Suprapubic skin (tissue), 4 donors: ENCODE data around the gene PUS7.

ENCODE experiments used
- CTCF ChIP-seq, 2 donors: fragments of 200-600 bp in 1 of 2; fragments of 450-650 bp in 1 of 2; sonication (generic) in 1 of 2; IDR thresholded peaks; one replicate each; pipeline ENCODE4 v1.5.1; 2016 to 2019; ENCODE audit warnings: antibody characterized with exemption in 2 of 2, mild to moderate bottlenecking in 1 of 2, moderate library complexity in 1 of 2
- EP300 ChIP-seq: sonication (generic); formaldehyde crosslinking; IDR thresholded peaks from one replicate; pipeline ENCODE4 v1.6.1; 2017; ENCODE audit warnings: antibody characterized with exemption
- POLR2A ChIP-seq, 2 donors: fragments of 450-650 bp; IDR thresholded peaks; one replicate each; pipeline ENCODE4 v1.6.1; 2017; ENCODE audit warnings: antibody characterized with exemption in 2 of 2, mild to moderate bottlenecking in 2 of 2, moderate library complexity in 2 of 2
- POLR2AphosphoS5 ChIP-seq, 3 donors: sonication (generic); formaldehyde crosslinking; IDR thresholded peaks; one replicate each; pipeline ENCODE4 v1.6.1; 2017; ENCODE audit warnings: antibody characterized with exemption in 3 of 3

GRCh38 chr7:105489409-105489808 is 32.7 kb downstream of the PUS7 start:
- TF ChIP-seq CTCF (IDR thresholded peaks at IDR 0.05) = no peak
- TF ChIP-seq POLR2A (IDR thresholded peaks at IDR 0.05) = no peak
- no peak for TF ChIP-seq EP300
- TF ChIP-seq POLR2AphosphoS5 (IDR thresholded peaks at IDR 0.05) = no peak
